Measurements from ENCODE around the gene CHST9. TPM values are rescaled to one million over a fixed set of nuclear protein-coding genes. Genes with fewer than 3 reads are reported as not detected.

CHST9 gene
- total and polyA plus RNA-seq, 2 of the 13 experiments (the other 11 are each of a cell fraction or from before 2014, with no cell fraction given) = 3.2 to 9.6 TPM

GRCh38 chr18:26930630-26931029 is 254.5 kb downstream of the CHST9 start:
- Histone ChIP-seq H3K27ac (ENCODE audit: extremely low read length, insufficient read depth, low read length) (no peak overlapping the region), H3K4me1 (ENCODE audit: insufficient read depth, low read length) (no peaks in the 10 kb centered on the region), H3K4me3 (replicated peaks in 1 of 3; ENCODE audit: insufficient read depth in 1 of 3, low read depth in 2 of 3, low read length in 3 of 3) (no peak overlapping the region), H3K4me2 (ENCODE audit: low read depth, low read length) (no peak overlapping the region), H3K27me3 (ENCODE audit: control insufficient read depth in 1 of 2, insufficient read depth in 2 of 2, low read length in 2 of 2) (no peaks in the 10 kb centered on the region), H3K9me3 (ENCODE audit: low read length) (no peaks in the 10 kb centered on the region), H3K36me3 (replicated peaks in 1 of 2; ENCODE audit: control insufficient read depth in 1 of 2, insufficient read depth in 2 of 2, low read length in 2 of 2) (no peaks in the 10 kb centered on the region), H3K79me2 (ENCODE audit: insufficient read depth, low read length) (no peaks in the 10 kb centered on the region), H3K9ac (ENCODE audit: insufficient read depth, low read depth, low read length) (no peak overlapping the region), H4K20me1 (ENCODE audit: insufficient read depth, low read length) (no peaks in the 10 kb centered on the region), H2AFZ (ENCODE audit: low read length) (no peak overlapping the region)
- CTCF ChIA-PET (ENCODE audit: low intra/inter-chr PET ratio, low total read pairs) = no interaction called here
- in situ Hi-C loops (cut with HindIII; ENCODE audit: extremely low pct_ligation_motif_present, low pct_unique_long_range_greater_than_20kb) = loop anchor here (25.0 kb wide), 1 partner anchor 93 kb away; no protein-coding TSS in a partner anchor
- POLR2A ChIA-PET = no interaction called here
- intact Hi-C loops (cut with micrococcal nuclease; ENCODE audit: unreplicated experiment) = no loop called here
- BruUV-seq (replicated peaks) = no TSS peak
- FAIRE-seq (no peak), DNase-seq (ENCODE audit: low spot score) (no peak), ATAC-seq (no peak)
- WGBS (ENCODE audit: low lambda C conversion rate) = no CpG with 5 or more reads among the region's 1 CpG
- TF ChIP-seq NAIF1 (CRISPR knock-in tag; IDR thresholded peaks at IDR 0.05; ENCODE audit: borderline replicate concordance) = no peak
- no peak for TF ChIP-seq ZNF891 (CRISPR knock-in tag; IDR thresholded peaks at IDR 0.05)
- no peak for TF ChIP-seq ZNF10 (CRISPR knock-in tag; IDR thresholded peaks at IDR 0.05; ENCODE audit: borderline replicate concordance, low read depth)
- TF ChIP-seq POLR2AphosphoS5 (IDR thresholded peaks at IDR 0.05; ENCODE audit: low read depth, low read length) = no peak
- no peak for TF ChIP-seq KMT2B (CRISPR knock-in tag; IDR thresholded peaks at IDR 0.05)
- no peak for TF ChIP-seq FOXP1 (IDR thresholded peaks at IDR 0.05)
- TF ChIP-seq FOXP1 (CRISPR knock-in tag; IDR thresholded peaks at IDR 0.05) = no peak
- no peak for TF ChIP-seq HNF1A (IDR thresholded peaks at IDR 0.05; ENCODE audit: low read depth)
- TF ChIP-seq HNF1A (CRISPR knock-in tag; IDR thresholded peaks at IDR 0.05; ENCODE audit: borderline replicate concordance) = no peak
- no peak for TF ChIP-seq AHDC1 (CRISPR knock-in tag; IDR thresholded peaks at IDR 0.05; ENCODE audit: borderline replicate concordance)
- no peak for TF ChIP-seq ZNF354B (CRISPR knock-in tag; IDR thresholded peaks at IDR 0.05)
- no peak for TF ChIP-seq ZNF225 (CRISPR knock-in tag; IDR thresholded peaks at IDR 0.05)
- no peak for TF ChIP-seq ZNF317 (CRISPR knock-in tag; IDR thresholded peaks at IDR 0.05)
